HepG2 (cell line): Measurements from ENCODE around the gene TRAPPC12. TPM values are rescaled to one million over a fixed set of nuclear protein-coding genes. Genes with fewer than 3 reads are reported as not detected.

Experiments used
- ATAC-seq: fragments of 200-7000 bp; cut with Tn5 transposase; 3 replicates; pipeline ENCODE4 v1.9.1; 2020; ENCODE audit warnings: mild to moderate bottlenecking, moderate library complexity
- BruUV-seq: library from RNA; stranded (reverse); fragments of 400-500 nt; replicated peaks from 2 replicates; lab custom pipeline; 2021; lab: Mats Ljungman, UMichigan
- CTCF ChIA-PET: fragments of 300-600 bp; formaldehyde crosslinking; extraction: SDS; loops from one replicate; lab custom pipeline; 2021; ENCODE audit warnings: low total read pairs, inconsistent platforms, low intra/inter-chr PET ratio; lab: Yijun Ruan, JAX
- POLR2A ChIA-PET: fragments of 350-600 bp; sonication (Branson Sonifier 250); formaldehyde crosslinking; loops from one replicate; lab custom pipeline; 2020; ENCODE audit warnings: antibody characterized with exemption, inconsistent platforms; lab: Yijun Ruan, JAX
- DNase-seq: peaks from one replicate; pipeline ENCODE4 v3.0.0-alpha.2; 2015; ENCODE audit warnings: low spot score
- FAIRE-seq: peaks from 3 replicates; lab custom pipeline; 2011; peaks lifted over from hg19 to GRCh38; lab: Jason Lieb, UNC
- H2AFZ ChIP-seq: one replicate; pipeline ENCODE4 v1.6.1; 2011; ENCODE audit warnings: low read length, inconsistent platforms
- H3K27ac ChIP-seq: fragments of 300-600 bp; 3 replicates; pipeline ENCODE4 v1.8.0; 2011; ENCODE audit warnings: mixed run types, mild to moderate bottlenecking, mixed read lengths, low read length, inconsistent platforms; ENCODE audit not compliant: insufficient read depth; ENCODE audit errors: extremely low read length
- H3K27me3 ChIP-seq, 2 experiments: fragments of 200-600 bp in 1 of 2; 2 replicates in 1 of 2; 3 replicates in 1 of 2; pipeline versions ENCODE4 v1.6.0 to v1.8.0; 2011; ENCODE audit warnings: low read length in 2 of 2, mild to moderate bottlenecking in 2 of 2, moderate library complexity in 2 of 2, inconsistent platforms in 1 of 2; ENCODE audit not compliant: insufficient read depth in 2 of 2, control insufficient read depth in 1 of 2
- H3K36me3 ChIP-seq, 2 experiments: fragments of 200-600 bp in 1 of 2; replicated peaks in 1 of 2; 2 replicates in 1 of 2; 3 replicates in 1 of 2; pipeline versions ENCODE4 v1.5.1 to v1.8.0; 2011; ENCODE audit warnings: low read length in 2 of 2, inconsistent platforms in 1 of 2; ENCODE audit not compliant: insufficient read depth in 2 of 2, control insufficient read depth in 1 of 2
- H3K4me1 ChIP-seq: 2 replicates; pipeline ENCODE4 v1.5.1; 2012; ENCODE audit warnings: low read length, inconsistent platforms; ENCODE audit not compliant: insufficient read depth
- H3K4me2 ChIP-seq: 2 replicates; pipeline ENCODE4 v1.6.0; 2011; ENCODE audit warnings: low read depth, low read length, inconsistent platforms
- H3K4me3 ChIP-seq, 3 experiments: fragments of 200-600 bp in 1 of 3; sonication (generic), shearing (Covaris generic) in 1 of 3; replicated peaks in 1 of 3; 2 replicates each; pipeline ENCODE4 v1.5.1; 2011 to 2016; ENCODE audit warnings: low read length in 3 of 3, inconsistent platforms in 2 of 3, low read depth in 2 of 3, mild to moderate bottlenecking in 2 of 3, control low read depth in 1 of 3, mixed read lengths in 1 of 3; ENCODE audit not compliant: insufficient read depth in 1 of 3
- H3K79me2 ChIP-seq: one replicate; pipeline ENCODE4 v1.6.1; 2011; ENCODE audit warnings: low read length, inconsistent platforms; ENCODE audit not compliant: insufficient read depth
- H3K9ac ChIP-seq: 2 replicates; pipeline ENCODE4 v1.6.0; 2011; ENCODE audit warnings: mild to moderate bottlenecking, low read depth, low read length, inconsistent platforms; ENCODE audit not compliant: insufficient read depth
- H3K9me3 ChIP-seq: 2 replicates; pipeline ENCODE4 v1.5.1; 2012; ENCODE audit warnings: mild to moderate bottlenecking, low read length
- H4K20me1 ChIP-seq: 2 replicates; pipeline ENCODE4 v1.6.0; 2011; ENCODE audit warnings: inconsistent platforms, mild to moderate bottlenecking, low read length, moderate library complexity; ENCODE audit not compliant: insufficient read depth
- DZIP1 ChIP-seq: sonication (generic); formaldehyde crosslinking; IDR thresholded peaks from 2 replicates; pipeline ENCODE4 v1.5.0; 2020; ENCODE audit warnings: mild to moderate bottlenecking, missing genetic modification reagents
- GABPA ChIP-seq, 2 experiments: IDR thresholded peaks; 2 replicates each; pipeline ENCODE4 v1.6.1; 2011 to 2016; ENCODE audit warnings: low read depth in 2 of 2, low read length in 1 of 2, missing biosample characterization in 1 of 2, missing genetic modification characterization in 1 of 2
- GRHL1 ChIP-seq: sonication (generic); formaldehyde crosslinking; conservative IDR thresholded peaks from 2 replicates; pipeline ENCODE4 v1.8.0; 2022; ENCODE audit warnings: missing genetic modification reagents
- HIC2 ChIP-seq: sonication (generic); formaldehyde crosslinking; IDR thresholded peaks from 2 replicates; pipeline ENCODE4 v1.9.0; 2022; ENCODE audit warnings: low read depth, missing genetic modification reagents
- KDM6A ChIP-seq: IDR thresholded peaks from 2 replicates; pipeline ENCODE4 v1.6.1; 2016; ENCODE audit warnings: low read depth
- SOX5 ChIP-seq: IDR thresholded peaks from 2 replicates; pipeline ENCODE4 v1.6.1; 2016; ENCODE audit warnings: borderline replicate concordance
- ZBED4 ChIP-seq: sonication (generic); formaldehyde crosslinking; IDR thresholded peaks from 2 replicates; pipeline ENCODE4 v1.4.0; 2020; ENCODE audit warnings: missing genetic modification reagents, borderline replicate concordance
- ZNF550 ChIP-seq: sonication (generic); formaldehyde crosslinking; IDR thresholded peaks from 2 replicates; pipeline ENCODE4 v1.4.0; 2020; ENCODE audit warnings: mild to moderate bottlenecking, missing genetic modification reagents, borderline replicate concordance
- ZNF749 ChIP-seq: sonication (generic); formaldehyde crosslinking; IDR thresholded peaks from 2 replicates; pipeline ENCODE4 v1.8.0; 2022; ENCODE audit warnings: mild to moderate bottlenecking, missing genetic modification reagents, moderate library complexity, borderline replicate concordance
- ZNF891 ChIP-seq: sonication (generic); formaldehyde crosslinking; IDR thresholded peaks from 2 replicates; pipeline ENCODE4 v1.5.0; 2020; ENCODE audit warnings: mild to moderate bottlenecking, missing genetic modification reagents
- WGBS: methylation state at CpG from one replicate; pipeline ENCODE4 v1.1.6; 2017; ENCODE audit warnings: low lambda C conversion rate; 5-methylcytosine and 5-hydroxymethylcytosine counted together
- in situ Hi-C: cut with HindIII; loops from 2 replicates; pipeline ENCODE4 v1.10.0; 2017; ENCODE audit warnings: low pct_unique_long_range_greater_than_20kb; ENCODE audit not compliant: extremely low pct_ligation_motif_present
- intact Hi-C: fragments of 100-400 bp; cut with micrococcal nuclease; formaldehyde crosslinking; loops from one replicate; pipeline ENCODE4 v1.10.0; 2022; ENCODE audit not compliant: unreplicated experiment
- polyA plus RNA-seq, 8 experiments: library from polyadenylated mRNA; depleted of rRNA in 3 of 8; stranded (reverse) in 7 of 8; unstranded in 1 of 8; fragments of >200 nt; fragmentation: Illumina TruSeq in 4 of 8; extraction: Trizol in 4 of 8; gene quantifications; 2 replicates each; pipeline versions ENCODE4 v1.2.1 to v1.2.3, GENCODE V29; 2011 to 2016; ENCODE audit warnings: low read depth in 4 of 8, missing spikeins in 1 of 8, mixed read lengths in 1 of 8; ENCODE audit not compliant: insufficient read depth in 1 of 8
- total RNA-seq, 5 experiments: library from RNA; depleted of rRNA; stranded (reverse); fragments of >200 nt; fragmentation: Illumina TruSeq; extraction: Trizol; gene quantifications; 2 replicates each; pipeline ENCODE4 v1.2.3, GENCODE V29; 2016; ENCODE audit warnings: low read depth in 1 of 5

Gene TRAPPC12
- total and polyA plus RNA-seq, 2 of the 13 experiments (the other 11 are each of a cell fraction or from before 2014, with no cell fraction given), result 46.4 to 97.7 TPM

- BruUV-seq, result no TSS peak
- no peak for DNase-seq
- in situ Hi-C loops (no loop called here), intact Hi-C loops (loop anchor here (2.0 kb wide), 1 partner anchor 25 kb away; no protein-coding TSS in a partner anchor)
- Histone ChIP-seq H3K36me3 (peaks cover 2% of the 10 kb centered on the region in 2 experiments; a peak in 3 of 5 replicates), H3K4me3 (no peak overlapping the region; a peak in 1 of 6 replicates), H3K4me1 (peaks cover 74% of the 10 kb centered on the region), H3K27ac (no peak overlapping the region), H3K4me2 (peak overlapping the region; percentile 32), H3K79me2 (no peaks in the 10 kb centered on the region), H3K27me3 (no peaks in the 10 kb centered on the region), H4K20me1 (no peaks in the 10 kb centered on the region), H2AFZ (no peak overlapping the region), H3K9ac (no peak overlapping the region), H3K9me3 (no peaks in the 10 kb centered on the region)
- peak; percentile 1; the same call in 2 of the 3 replicates for ATAC-seq
- FAIRE-seq, result no peak
- WGBS, result 69% methylated on average over 16 of the region's 17 CpGs
- ChIA-PET POLR2A (interaction anchor here (0.8 to 5.1 kb wide), 10 partner anchors 12 to 160 kb away, joined by 3 to 43 read pairs (median 9); partner anchors contain the start of genes ADI1 and RNASEH1), CTCF (no interaction called here)
- no peak for TF ChIP-seq SOX5 (CRISPR knock-in tag)
- no peak for TF ChIP-seq HIC2 (CRISPR knock-in tag)
- no peak for TF ChIP-seq KDM6A (CRISPR knock-in tag)
- no peak for TF ChIP-seq GABPA (IDR thresholded peaks at IDR 0.05; ENCODE audit: low read depth, low read length)
- no peak for TF ChIP-seq GABPA (CRISPR knock-in tag; IDR thresholded peaks at IDR 0.05; ENCODE audit: low read depth)
- TF ChIP-seq ZNF891 (CRISPR knock-in tag), result peak; percentile 18; the same call in 1 of the 2 replicates
- 0 out of 2 replicates have a peak, but pooled peaks have one; percentile 40 for TF ChIP-seq DZIP1 (CRISPR knock-in tag)
- TF ChIP-seq GRHL1 (CRISPR knock-in tag), result no peak
- TF ChIP-seq ZNF550 (CRISPR knock-in tag), result no peak
- no peak for TF ChIP-seq ZBED4 (CRISPR knock-in tag)
- no peak for TF ChIP-seq ZNF749
Measured at GRCh38 chr2:3491716-3492474, 112.4 kb downstream of the TRAPPC12 start.
